CD1c-positive myeloid dendritic cell (primary cell): ENCODE results near the gene ANKRD9.

Experiments
- DNase-seq: peaks from one replicate; pipeline ENCODE4 v3.0.0-alpha.2; 2016; ENCODE audit errors: extremely low spot score

ANKRD9 gene

GRCh38 chr14:102479107-102479506 lies 30.5 kb downstream of the ANKRD9 start:
- no peak for DNase-seq

DNA sequence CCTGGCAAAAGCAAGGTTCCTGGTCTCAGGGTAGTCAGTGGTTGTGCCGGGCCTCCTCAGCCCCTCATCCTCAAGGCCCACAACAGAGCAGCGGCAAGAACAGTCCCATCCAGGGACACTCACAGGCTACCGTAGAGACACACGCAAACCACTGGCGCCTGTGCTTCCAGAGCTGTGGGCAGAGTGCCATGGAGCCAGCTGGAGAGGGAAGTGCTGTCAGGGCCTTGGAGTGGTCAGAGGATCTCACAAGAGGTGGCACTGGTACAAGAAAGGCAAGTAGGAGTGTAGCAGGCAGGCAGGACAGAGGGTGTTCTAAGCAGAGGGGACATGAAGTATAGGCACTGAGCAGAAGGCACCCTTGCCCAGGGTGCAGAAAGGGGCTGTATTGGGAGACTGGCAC lies 34.6 kb downstream of the ANKRD9 start:
- DNase-seq: no peak

DNA sequence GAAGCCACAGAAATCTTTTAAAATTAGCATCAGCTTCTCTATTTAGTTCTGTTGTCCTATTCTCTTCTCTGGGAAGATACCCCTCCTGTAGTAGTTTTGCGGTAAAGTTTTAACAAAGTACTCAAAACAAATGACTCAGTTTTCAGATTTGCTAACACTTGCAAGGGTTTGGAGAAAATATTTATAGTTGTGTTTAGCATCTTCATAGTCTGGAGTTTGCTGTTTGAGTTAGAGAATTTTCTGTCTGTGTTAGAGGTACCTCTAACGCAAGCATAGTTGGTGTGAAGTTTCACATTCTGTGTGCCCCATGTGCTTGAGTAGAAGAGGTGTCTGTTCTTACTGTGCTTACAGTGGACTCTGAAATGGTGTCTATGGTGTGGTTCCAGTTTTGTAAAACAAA lies 36.0 kb downstream of the ANKRD9 start:
- no peak for DNase-seq

GRCh38 chr14:102472791-102473150 lies 36.8 kb downstream of the ANKRD9 start:
- DNase-seq: no peak

DNA sequence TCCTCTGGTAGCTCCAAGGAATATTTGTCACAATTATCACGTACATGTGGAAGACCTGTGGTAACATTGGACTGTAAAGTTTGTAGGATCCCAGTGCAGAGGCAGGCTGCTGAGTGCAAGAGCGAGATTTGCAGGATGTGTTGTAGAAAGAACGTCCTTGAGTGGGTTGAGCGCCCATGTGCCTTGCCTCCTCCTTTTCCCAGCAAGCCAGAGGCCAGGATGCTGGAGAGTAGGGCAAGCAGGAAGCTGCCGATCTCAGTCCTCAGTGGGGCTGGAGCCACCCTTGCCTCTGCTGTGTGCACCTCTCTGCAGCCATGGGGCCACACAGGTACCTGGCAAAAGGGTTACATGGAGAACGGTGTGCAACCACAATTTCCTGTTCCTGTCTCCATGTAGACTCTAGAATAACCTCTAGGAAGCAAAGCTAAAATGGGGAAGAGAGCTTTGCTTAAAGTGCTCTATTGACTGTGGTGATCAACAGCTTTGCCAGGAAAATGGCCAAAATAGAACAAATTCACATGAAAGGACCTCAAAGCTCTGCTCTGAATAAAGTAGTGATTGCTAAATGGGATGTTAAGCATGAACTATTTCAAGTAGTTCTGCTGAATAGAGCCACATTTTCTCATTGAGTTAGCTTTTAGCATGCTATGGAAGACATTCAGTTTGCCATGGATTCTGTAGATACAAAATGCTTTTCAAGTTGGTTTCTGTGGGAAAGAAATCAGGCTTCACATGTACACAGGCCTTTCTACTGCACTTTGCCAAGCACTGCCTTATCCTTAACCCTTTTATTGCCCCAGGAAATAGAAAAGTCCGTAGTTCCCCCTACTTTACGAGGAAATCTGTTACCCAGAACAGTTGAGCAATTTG lies 37.4 kb downstream of the ANKRD9 start:
- DNase-seq: no peak

DNA sequence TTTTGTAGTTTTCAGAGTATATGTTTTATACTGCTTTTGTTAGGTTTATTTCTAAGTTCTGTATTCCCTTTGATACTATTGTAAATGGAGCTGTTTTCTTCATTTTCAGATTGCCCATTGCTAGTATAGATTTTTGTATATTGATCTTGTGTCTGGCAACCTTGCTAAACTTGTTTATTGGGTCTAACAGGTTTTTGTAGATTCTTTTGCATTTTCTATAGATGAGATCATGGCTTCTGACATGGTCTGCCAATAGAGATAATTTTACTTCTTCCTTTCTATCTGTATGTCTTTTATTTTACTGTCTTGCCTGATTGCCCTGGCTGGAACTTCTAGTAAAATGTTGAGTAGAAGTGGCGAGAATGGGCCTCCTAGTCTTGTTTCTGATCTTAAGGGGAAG lies 40.3 kb downstream of the ANKRD9 start:
- no peak for DNase-seq

DNA sequence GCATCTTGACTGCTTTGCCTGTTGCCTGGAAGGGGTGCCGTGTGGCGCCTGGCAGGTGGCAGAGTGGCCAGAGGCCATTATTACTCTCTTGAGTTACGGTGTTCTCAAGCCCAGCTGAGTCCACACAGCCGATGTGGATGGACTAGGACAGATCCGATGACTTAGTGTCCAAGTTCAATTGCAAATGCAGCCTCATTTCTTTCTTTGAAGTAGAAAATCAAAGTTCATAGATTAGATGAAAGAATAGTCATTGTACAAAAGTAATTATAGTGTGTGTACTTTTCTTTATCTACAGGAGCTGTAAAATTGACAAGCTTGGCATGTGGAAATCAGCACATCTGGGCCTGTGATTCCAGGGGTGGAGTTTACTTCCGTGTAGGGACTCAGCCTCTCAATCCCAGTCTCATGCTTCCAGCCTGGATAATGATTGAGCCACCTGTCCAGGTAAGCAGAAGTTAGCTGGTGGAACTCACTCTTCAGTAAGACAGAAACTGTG lies 44.7 kb downstream of the ANKRD9 start:
- no peak for DNase-seq

DNA sequence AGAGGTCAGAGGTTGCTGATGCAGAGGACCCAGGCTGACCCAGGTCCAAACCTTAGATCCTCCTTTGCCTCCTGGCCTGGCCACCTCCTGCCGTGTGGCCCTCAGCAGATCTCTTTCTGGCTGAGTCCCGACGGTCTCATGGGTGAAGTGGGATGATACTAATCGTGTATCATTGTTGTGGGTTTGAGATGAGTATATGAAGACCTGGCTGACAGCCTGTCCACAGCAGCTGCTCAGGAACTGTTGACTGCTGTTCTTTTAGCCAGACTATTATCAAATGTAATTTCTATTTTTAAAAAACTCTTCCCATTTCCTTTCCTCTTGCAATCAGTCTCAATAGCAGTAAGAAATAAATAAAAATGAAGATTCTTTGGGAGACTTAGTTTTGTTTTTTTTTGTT lies 45.6 kb downstream of the ANKRD9 start:
- DNase-seq: no peak

- no peak for DNase-seq
Measured at GRCh38 chr14:102462391-102462790, 47.2 kb downstream of the ANKRD9 start.

- no peak for DNase-seq
Measured at GRCh38 chr14:102461490-102462338, 47.9 kb downstream of the ANKRD9 start.

DNA sequence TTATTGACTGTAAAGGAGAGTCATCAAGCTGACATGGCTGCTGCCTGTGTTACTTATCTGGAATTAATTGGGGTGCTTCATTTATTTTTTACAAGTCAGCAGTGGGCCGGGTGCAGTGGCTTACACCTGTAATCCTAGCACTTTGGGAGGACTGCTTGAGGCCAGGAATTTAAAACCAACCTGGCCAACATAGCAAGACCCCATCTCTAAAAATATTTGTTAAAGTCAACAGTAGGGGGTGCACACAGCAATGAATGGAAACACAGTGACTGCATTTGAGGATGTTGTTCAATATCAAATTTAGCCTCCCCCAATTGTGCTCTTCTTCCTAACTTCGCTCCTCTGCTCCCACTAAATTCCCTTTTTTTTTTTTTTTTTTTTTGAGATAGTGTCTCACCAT lies 52.1 kb downstream of the ANKRD9 start:
- no peak for DNase-seq

GRCh38 chr14:102454711-102455110 lies 54.9 kb downstream of the ANKRD9 start:
- no peak for DNase-seq

GRCh38 chr14:102452302-102452701 lies 57.3 kb downstream of the ANKRD9 start:
- DNase-seq: no peak
